ENCODE data around the gene RASGRF1.

GRCh38 chr15:78949461-78949860 lies 141.1 kb downstream of the RASGRF1 start:
- TF ChIP-seq, protein P1, sequence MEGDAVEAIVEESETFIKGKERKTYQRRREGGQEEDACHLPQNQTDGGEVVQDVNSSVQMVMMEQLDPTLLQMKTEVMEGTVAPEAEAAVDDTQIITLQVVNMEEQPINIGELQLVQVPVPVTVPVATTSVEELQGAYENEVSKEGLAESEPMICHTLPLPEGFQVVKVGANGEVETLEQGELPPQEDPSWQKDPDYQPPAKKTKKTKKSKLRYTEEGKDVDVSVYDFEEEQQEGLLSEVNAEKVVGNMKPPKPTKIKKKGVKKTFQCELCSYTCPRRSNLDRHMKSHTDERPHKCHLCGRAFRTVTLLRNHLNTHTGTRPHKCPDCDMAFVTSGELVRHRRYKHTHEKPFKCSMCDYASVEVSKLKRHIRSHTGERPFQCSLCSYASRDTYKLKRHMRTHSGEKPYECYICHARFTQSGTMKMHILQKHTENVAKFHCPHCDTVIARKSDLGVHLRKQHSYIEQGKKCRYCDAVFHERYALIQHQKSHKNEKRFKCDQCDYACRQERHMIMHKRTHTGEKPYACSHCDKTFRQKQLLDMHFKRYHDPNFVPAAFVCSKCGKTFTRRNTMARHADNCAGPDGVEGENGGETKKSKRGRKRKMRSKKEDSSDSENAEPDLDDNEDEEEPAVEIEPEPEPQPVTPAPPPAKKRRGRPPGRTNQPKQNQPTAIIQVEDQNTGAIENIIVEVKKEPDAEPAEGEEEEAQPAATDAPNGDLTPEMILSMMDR (IDR thresholded peaks at IDR 0.05) = no peak
- TF ChIP-seq POLR2A (IDR thresholded peaks at IDR 0.05) (no peak), POLR2AphosphoS5 (IDR thresholded peaks at IDR 0.05) (no peak)
